Endodermal cell (in vitro differentiated cells): ENCODE results near the gene S100A10. TPM values are rescaled to one million over a fixed set of nuclear protein-coding genes. Genes with fewer than 3 reads are reported as not detected.

Source experiments
- DNase-seq: peaks from one replicate; pipeline ENCODE4 v3.0.0-alpha.2; 2017
- H3K27ac ChIP-seq: 2 replicates; pipeline ENCODE4 v1.5.1; 2013; ENCODE audit warnings: mild to moderate bottlenecking, low read depth, low read length, moderate library complexity
- H3K27me3 ChIP-seq: 2 replicates; pipeline ENCODE4 v1.6.1; 2013; ENCODE audit warnings: mild to moderate bottlenecking, low read length, moderate library complexity; ENCODE audit not compliant: insufficient read depth, control insufficient read depth, poor library complexity, severe bottlenecking
- H3K36me3 ChIP-seq: 2 replicates; pipeline ENCODE4 v1.7.0; 2013; ENCODE audit warnings: mild to moderate bottlenecking, low read length, moderate library complexity; ENCODE audit not compliant: control insufficient read depth, insufficient read depth
- H3K4me1 ChIP-seq: one replicate; pipeline ENCODE4 v1.7.0; 2013; ENCODE audit warnings: low read length; ENCODE audit not compliant: control insufficient read depth, insufficient read depth
- H3K4me3 ChIP-seq: 2 replicates; pipeline ENCODE4 v1.5.1; 2013; ENCODE audit warnings: mild to moderate bottlenecking, low read length, moderate library complexity
- H3K9ac ChIP-seq: 2 replicates; pipeline ENCODE4 v1.6.1; 2013; ENCODE audit warnings: mild to moderate bottlenecking, low read length, moderate library complexity; ENCODE audit not compliant: poor library complexity, severe bottlenecking; ENCODE audit errors: extremely low read depth
- H3K9me3 ChIP-seq: 2 replicates; pipeline ENCODE4 v1.6.1; 2013; ENCODE audit warnings: mild to moderate bottlenecking, low read length, moderate library complexity; ENCODE audit not compliant: control insufficient read depth
- H3K27ac Mint-ChIP-seq: 2 replicates; pipeline ENCODE4 v1.8.0; 2020; ENCODE audit warnings: mixed read lengths
- H3K27me3 Mint-ChIP-seq: 2 replicates; pipeline ENCODE4 v1.8.0; 2021; ENCODE audit warnings: mild to moderate bottlenecking, mixed read lengths; ENCODE audit not compliant: insufficient read depth
- H3K36me3 Mint-ChIP-seq: 2 replicates; pipeline ENCODE4 v1.8.0; 2020; ENCODE audit warnings: low read depth, mixed read lengths
- H3K4me1 Mint-ChIP-seq: 2 replicates; pipeline ENCODE4 v1.8.0; 2020; ENCODE audit warnings: mixed read lengths
- H3K4me3 Mint-ChIP-seq: 2 replicates; pipeline ENCODE4 v1.8.0; 2020; ENCODE audit warnings: mild to moderate bottlenecking, moderate library complexity, mixed read lengths
- H3K9me3 Mint-ChIP-seq: 2 replicates; pipeline ENCODE4 v1.8.0; 2020; ENCODE audit warnings: mild to moderate bottlenecking, mixed read lengths
- WGBS, 2 experiments: methylation state at CpG; one replicate each; pipeline versions ENCODE4 v1.1.5 to v1.1.7; 2013; ENCODE audit warnings: missing lambda C conversion rate in 2 of 2, mixed read lengths in 1 of 2; ENCODE audit not compliant: insufficient coverage in 1 of 2, insufficient read length in 1 of 2; 5-methylcytosine and 5-hydroxymethylcytosine counted together
- total RNA-seq, 2 donors: library from RNA; stranded (reverse); fragmentation: NEBNext Ultra II Directional in 1 of 2; extraction: Animal tissue kit (Norgen Biotek cat#: 25700) in 1 of 2; gene quantifications; 2 replicates in 1 of 2; 3 replicates in 1 of 2; pipeline ENCODE4 v1.2.1, GENCODE V29; 2021
- TF ChIP-seq, protein P1 (sequence below): fragments of 200-600 bp; sonication (generic); conservative IDR thresholded peaks from 2 replicates; pipeline ENCODE4 v1.5.0; 2021; ENCODE audit warnings: antibody characterized with exemption, mild to moderate bottlenecking

S100A10 gene
- total RNA-seq, 2 donors from 2014 or later = 352 to 880 TPM

DNA sequence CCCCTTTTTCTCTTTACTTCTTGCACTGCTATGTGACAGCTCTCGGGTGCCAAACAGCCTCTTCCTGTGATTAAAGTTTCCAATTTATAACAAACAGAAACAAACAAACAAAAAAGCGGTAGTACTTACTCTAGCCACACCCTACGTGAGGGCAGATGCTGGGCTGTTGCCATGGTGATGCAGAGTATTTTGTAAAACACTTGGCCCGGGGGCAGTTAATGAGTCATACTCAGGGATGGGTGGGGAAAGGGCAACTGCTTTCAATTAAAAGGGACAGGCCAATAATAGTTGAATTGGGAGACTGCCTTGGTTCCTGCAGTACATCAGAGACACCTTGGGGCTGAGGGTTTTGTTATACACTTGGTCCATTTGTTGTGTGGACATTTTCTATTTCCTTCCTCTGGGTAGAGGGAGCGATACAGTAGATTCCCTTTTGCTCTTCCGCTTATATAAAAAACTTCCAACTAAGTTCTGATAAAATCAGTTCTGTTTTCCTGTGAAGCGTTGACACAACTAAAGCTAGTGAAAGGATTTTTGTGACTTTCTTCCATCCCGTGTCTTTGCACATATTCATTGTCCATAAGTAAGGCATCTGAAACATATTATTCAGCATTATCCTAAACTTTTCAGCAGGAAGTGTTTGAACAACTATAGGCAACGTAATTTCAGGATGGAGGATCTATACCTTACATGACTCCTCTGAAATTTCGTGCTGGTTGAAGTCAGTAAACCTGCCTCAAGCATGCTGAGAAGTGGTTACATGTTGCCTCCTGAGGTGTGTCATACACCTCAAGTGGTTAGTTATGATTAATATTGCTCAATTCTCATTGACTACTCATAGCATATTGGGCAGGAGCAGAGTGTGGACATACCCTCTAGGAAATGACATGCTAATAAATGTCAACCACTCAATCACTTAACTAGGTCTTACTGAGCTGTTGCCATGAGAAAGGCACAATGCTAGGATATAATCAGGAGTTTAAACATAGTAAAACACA lies 47.6 kb downstream of the S100A10 start:
- no peaks in the 10 kb centered on the region for H3K36me3 Mint-ChIP-seq
- Histone ChIP-seq H3K4me1 (peaks cover 7% of the 10 kb centered on the region), H3K27ac (no peak overlapping the region), H3K4me3 (no peak overlapping the region), H3K9ac (no peak overlapping the region), H3K36me3 (no peaks in the 10 kb centered on the region), H3K27me3 (no peaks in the 10 kb centered on the region), H3K9me3 (no peaks in the 10 kb centered on the region)
- peak; percentile 82 for DNase-seq
- H3K9me3 Mint-ChIP-seq = no peaks in the 10 kb centered on the region
- H3K4me3 Mint-ChIP-seq = no peak overlapping the region
- peaks cover 28% of the 10 kb centered on the region for H3K27me3 Mint-ChIP-seq
- TF ChIP-seq, protein P1, sequence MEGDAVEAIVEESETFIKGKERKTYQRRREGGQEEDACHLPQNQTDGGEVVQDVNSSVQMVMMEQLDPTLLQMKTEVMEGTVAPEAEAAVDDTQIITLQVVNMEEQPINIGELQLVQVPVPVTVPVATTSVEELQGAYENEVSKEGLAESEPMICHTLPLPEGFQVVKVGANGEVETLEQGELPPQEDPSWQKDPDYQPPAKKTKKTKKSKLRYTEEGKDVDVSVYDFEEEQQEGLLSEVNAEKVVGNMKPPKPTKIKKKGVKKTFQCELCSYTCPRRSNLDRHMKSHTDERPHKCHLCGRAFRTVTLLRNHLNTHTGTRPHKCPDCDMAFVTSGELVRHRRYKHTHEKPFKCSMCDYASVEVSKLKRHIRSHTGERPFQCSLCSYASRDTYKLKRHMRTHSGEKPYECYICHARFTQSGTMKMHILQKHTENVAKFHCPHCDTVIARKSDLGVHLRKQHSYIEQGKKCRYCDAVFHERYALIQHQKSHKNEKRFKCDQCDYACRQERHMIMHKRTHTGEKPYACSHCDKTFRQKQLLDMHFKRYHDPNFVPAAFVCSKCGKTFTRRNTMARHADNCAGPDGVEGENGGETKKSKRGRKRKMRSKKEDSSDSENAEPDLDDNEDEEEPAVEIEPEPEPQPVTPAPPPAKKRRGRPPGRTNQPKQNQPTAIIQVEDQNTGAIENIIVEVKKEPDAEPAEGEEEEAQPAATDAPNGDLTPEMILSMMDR = no peak
- H3K27ac Mint-ChIP-seq = no peak overlapping the region
- WGBS, 2 experiments = 81% methylated on average over 6 to 10 of the region's 10 CpGs
- H3K4me1 Mint-ChIP-seq = peaks cover 29% of the 10 kb centered on the region

DNA sequence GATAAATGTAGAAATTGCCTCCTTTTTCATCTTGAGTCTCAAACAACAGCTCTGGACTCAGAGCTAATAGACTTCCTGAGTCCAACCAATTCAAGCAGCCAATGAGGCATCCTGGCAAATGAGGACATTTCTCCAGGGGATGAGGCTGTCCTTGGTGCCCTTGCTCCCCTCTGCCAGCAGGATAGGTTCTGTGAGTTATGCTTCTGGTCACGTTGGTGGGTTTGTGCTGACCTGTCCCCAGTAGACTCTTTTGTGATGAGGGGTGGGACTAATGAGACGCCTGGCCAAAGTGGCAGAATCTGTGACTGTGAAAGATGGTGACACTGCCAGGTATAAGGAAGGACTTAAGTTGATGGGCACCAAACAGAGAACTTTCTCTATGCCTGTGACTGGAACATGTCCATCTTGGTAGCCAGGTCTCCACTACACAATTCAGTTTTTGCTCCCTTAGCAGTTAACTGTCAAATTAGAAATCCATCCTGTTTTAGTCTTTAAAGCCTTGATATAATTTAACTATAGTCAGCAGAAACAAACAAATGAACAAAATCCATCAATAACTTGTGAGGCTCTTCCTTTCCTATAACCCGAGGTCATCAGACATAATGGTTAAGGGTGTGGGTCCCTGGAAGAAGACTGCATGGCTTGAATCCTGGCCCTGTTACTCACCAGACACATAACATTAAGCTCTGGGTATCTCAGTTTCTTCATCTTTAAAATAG lies 48.6 kb downstream of the S100A10 start:
- Histone ChIP-seq H3K9me3 (no peaks in the 10 kb centered on the region), H3K27me3 (no peaks in the 10 kb centered on the region), H3K27ac (no peak overlapping the region), H3K9ac (no peak overlapping the region), H3K4me1 (peaks cover 12% of the 10 kb centered on the region), H3K4me3 (no peak overlapping the region), H3K36me3 (no peaks in the 10 kb centered on the region)
- TF ChIP-seq, protein P1 = no peak
- H3K27me3 Mint-ChIP-seq = peaks cover 18% of the 10 kb centered on the region
- peaks cover 38% of the 10 kb centered on the region for H3K4me1 Mint-ChIP-seq
- H3K27ac Mint-ChIP-seq = no peak overlapping the region
- no peak overlapping the region for H3K4me3 Mint-ChIP-seq
- no peak for DNase-seq
- H3K9me3 Mint-ChIP-seq = no peaks in the 10 kb centered on the region
- H3K36me3 Mint-ChIP-seq = no peaks in the 10 kb centered on the region
- WGBS, 2 experiments = 80 to 88% methylated on average over 2 of the region's 3 CpGs

DNA sequence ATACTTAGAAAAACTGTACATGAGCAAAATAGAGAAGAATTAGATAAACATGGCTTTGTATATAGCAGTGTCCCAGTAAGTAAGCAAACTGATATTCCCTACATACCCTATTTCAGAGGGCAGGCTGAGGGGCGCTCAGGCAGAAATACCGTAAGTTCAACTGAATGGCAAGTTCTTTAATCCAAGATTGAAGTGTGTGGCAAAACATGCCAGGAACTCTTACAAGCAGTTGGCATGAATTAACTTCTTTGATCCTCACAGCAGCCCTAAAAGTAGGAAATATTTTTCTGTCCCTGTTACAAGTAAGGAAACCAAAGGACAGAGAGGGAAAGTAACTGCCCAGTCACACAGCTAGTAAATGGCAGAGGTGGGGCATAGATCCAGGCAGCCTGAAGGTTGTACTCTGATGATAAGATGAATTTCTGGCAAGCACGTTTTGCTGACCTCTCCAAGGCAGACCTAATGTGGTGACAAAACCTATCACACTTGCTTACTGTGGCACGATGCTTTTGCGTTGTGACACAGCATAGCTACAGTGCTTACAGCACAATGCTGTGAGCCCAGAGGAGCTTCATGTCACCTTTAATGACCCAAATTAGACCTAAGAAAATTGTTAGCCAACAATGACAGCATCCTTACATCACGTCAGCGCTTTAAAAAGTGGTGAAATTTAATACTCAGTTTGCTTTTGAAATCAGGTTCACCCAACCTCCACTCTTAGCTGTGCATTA lies 49.4 kb downstream of the S100A10 start:
- 68% methylated on average over 7 of the region's 7 CpGs for WGBS, 2 experiments
- Histone ChIP-seq H3K4me3 (no peak overlapping the region), H3K9ac (no peak overlapping the region), H3K9me3 (no peaks in the 10 kb centered on the region), H3K27ac (no peak overlapping the region), H3K4me1 (peaks cover 12% of the 10 kb centered on the region), H3K27me3 (no peaks in the 10 kb centered on the region), H3K36me3 (no peaks in the 10 kb centered on the region)
- no peak overlapping the region for H3K27ac Mint-ChIP-seq
- no peak for DNase-seq
- TF ChIP-seq, protein P1 = no peak
- H3K9me3 Mint-ChIP-seq = no peaks in the 10 kb centered on the region
- H3K4me3 Mint-ChIP-seq = no peak overlapping the region
- H3K36me3 Mint-ChIP-seq = no peaks in the 10 kb centered on the region
- H3K4me1 Mint-ChIP-seq = peaks cover 38% of the 10 kb centered on the region
- peaks cover 16% of the 10 kb centered on the region for H3K27me3 Mint-ChIP-seq
